HEK293 (cell line): ENCODE data around the gene CSMD2.

Experiments
- CTCF ChIP-seq: fragments of 450-650 bp; formaldehyde crosslinking; IDR thresholded peaks from 2 replicates; pipeline ENCODE4 v1.5.1; 2016; ENCODE audit warnings: missing biosample characterization, missing genetic modification characterization
- ZNF175 ChIP-seq: fragments of 450-650 bp; formaldehyde crosslinking; IDR thresholded peaks from 2 replicates; pipeline ENCODE4 v1.5.1; 2016; ENCODE audit warnings: missing biosample characterization, missing genetic modification characterization

- TF ChIP-seq CTCF, result no peak
- no peak for TF ChIP-seq ZNF175 (tag by site-specific recombination)
Observed at GRCh38 chr1:34149501-34149900, 15.5 kb downstream of the CSMD2 start.
